Panc1 (cell line): ENCODE data around the gene RGMA.

Experiments used
- POLR2AphosphoS5 ChIP-seq: IDR thresholded peaks from 2 replicates; pipeline ENCODE4 v1.6.1; 2012; ENCODE audit warnings: mild to moderate bottlenecking, low read depth, low read length, moderate library complexity
- SIN3A ChIP-seq: IDR thresholded peaks from 2 replicates; pipeline ENCODE4 v1.6.1; 2012; ENCODE audit warnings: low read depth, mild to moderate bottlenecking, low read length, moderate library complexity, borderline replicate concordance; ENCODE audit not compliant: insufficient read depth
- TF ChIP-seq, protein P1 (sequence below): fragments of 450-650 bp; IDR thresholded peaks from 2 replicates; pipeline ENCODE4 v1.5.1; 2017; ENCODE audit warnings: mild to moderate bottlenecking
- TF ChIP-seq, protein P2 (sequence below), 2 experiments: IDR thresholded peaks; 2 replicates each; pipeline ENCODE4 v1.6.1; 2011 to 2012; ENCODE audit warnings: low read depth in 2 of 2, control low read depth in 1 of 2, low read length in 1 of 2, mild to moderate bottlenecking in 1 of 2, moderate library complexity in 1 of 2; ENCODE audit not compliant: insufficient read depth in 1 of 2

DNA sequence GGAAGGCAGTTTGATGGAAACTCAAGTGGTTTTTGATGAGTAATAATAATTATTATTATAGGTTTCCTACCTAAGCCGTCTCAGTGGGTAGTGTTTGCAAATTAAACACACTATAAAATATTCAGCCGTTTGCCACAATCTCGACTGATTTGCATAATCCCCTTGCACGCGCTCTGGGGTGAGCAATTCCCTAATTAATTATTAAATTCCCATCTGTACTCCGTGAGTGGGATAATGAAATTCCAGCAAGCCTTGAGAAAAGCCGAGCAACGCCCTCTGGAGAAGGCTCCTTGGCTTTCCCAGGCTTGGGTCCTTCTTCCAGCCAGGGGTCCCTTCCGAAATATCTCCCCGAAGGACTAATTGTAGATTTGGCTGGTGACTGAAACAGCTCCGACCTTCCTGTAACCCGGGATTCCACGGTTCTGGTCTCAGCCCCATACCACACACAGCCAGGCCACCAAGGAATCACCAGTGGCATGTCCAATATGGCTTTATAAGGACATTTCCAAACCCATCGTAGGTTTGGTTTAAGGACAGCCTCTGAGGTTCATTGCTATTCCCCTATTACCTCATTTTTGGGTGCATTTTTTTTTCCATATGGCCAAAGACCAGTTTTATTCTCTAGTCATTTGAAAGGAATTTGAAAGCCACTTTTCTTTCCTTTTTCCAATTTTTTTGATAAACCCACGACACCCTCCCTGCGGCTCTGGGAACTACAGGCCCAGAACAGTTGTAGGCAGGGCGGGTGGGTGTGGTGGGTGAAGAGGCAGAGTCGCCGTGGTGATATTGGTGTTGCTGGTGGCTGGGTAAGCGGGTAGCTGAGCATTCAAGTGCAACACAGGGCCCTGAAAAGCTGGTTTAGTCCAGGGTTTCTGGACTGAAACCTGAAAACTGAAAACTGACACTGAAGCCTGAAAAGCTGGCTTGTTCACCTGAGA lies 33.2 kb upstream of the RGMA start:
- TF ChIP-seq, protein P1, sequence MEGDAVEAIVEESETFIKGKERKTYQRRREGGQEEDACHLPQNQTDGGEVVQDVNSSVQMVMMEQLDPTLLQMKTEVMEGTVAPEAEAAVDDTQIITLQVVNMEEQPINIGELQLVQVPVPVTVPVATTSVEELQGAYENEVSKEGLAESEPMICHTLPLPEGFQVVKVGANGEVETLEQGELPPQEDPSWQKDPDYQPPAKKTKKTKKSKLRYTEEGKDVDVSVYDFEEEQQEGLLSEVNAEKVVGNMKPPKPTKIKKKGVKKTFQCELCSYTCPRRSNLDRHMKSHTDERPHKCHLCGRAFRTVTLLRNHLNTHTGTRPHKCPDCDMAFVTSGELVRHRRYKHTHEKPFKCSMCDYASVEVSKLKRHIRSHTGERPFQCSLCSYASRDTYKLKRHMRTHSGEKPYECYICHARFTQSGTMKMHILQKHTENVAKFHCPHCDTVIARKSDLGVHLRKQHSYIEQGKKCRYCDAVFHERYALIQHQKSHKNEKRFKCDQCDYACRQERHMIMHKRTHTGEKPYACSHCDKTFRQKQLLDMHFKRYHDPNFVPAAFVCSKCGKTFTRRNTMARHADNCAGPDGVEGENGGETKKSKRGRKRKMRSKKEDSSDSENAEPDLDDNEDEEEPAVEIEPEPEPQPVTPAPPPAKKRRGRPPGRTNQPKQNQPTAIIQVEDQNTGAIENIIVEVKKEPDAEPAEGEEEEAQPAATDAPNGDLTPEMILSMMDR, result no peak
- TF ChIP-seq POLR2AphosphoS5 (no peak), SIN3A (no peak)
- TF ChIP-seq, protein P2, sequence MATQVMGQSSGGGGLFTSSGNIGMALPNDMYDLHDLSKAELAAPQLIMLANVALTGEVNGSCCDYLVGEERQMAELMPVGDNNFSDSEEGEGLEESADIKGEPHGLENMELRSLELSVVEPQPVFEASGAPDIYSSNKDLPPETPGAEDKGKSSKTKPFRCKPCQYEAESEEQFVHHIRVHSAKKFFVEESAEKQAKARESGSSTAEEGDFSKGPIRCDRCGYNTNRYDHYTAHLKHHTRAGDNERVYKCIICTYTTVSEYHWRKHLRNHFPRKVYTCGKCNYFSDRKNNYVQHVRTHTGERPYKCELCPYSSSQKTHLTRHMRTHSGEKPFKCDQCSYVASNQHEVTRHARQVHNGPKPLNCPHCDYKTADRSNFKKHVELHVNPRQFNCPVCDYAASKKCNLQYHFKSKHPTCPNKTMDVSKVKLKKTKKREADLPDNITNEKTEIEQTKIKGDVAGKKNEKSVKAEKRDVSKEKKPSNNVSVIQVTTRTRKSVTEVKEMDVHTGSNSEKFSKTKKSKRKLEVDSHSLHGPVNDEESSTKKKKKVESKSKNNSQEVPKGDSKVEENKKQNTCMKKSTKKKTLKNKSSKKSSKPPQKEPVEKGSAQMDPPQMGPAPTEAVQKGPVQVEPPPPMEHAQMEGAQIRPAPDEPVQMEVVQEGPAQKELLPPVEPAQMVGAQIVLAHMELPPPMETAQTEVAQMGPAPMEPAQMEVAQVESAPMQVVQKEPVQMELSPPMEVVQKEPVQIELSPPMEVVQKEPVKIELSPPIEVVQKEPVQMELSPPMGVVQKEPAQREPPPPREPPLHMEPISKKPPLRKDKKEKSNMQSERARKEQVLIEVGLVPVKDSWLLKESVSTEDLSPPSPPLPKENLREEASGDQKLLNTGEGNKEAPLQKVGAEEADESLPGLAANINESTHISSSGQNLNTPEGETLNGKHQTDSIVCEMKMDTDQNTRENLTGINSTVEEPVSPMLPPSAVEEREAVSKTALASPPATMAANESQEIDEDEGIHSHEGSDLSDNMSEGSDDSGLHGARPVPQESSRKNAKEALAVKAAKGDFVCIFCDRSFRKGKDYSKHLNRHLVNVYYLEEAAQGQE (IDR thresholded peaks at IDR 0.05; ENCODE audit: insufficient read depth in 1 of 2, low read depth in 2 of 2, low read length in 1 of 2), result no peak
